Cardiac muscle cell (in vitro differentiated cells and primary cell): ENCODE data around the gene IHH. TPM values are rescaled to one million over a fixed set of nuclear protein-coding genes. Genes with fewer than 3 reads are reported as not detected.

Experiments
- DNase-seq, 2 donors: peaks; one replicate each; pipeline versions ENCODE4 v3.0.0 to v3.0.0-alpha.2; 2010 to 2017; ENCODE audit warnings: low read depth in 1 of 2, low spot score in 1 of 2
- H3K27ac ChIP-seq: fragments of 200-600 bp; sonication (generic); 2 replicates; pipeline ENCODE4 v1.5.1; 2016
- H3K27me3 ChIP-seq: fragments of 200-600 bp; sonication (generic); 2 replicates; pipeline ENCODE4 v1.6.0; 2016; ENCODE audit warnings: control low read depth
- H3K36me3 ChIP-seq: fragments of 200-600 bp; sonication (generic); 2 replicates; pipeline ENCODE4 v1.5.1; 2016; ENCODE audit warnings: control low read depth
- H3K4me1 ChIP-seq: fragments of 200-600 bp; sonication (generic); 2 replicates; pipeline ENCODE4 v1.8.1; 2017; ENCODE audit warnings: low read depth, mild to moderate bottlenecking, mixed run types
- H3K4me3 ChIP-seq: fragments of 200-600 bp; sonication (generic); 2 replicates; pipeline ENCODE4 v1.5.1; 2016; ENCODE audit warnings: mild to moderate bottlenecking
- H3K9me3 ChIP-seq: fragments of 200-600 bp; sonication (generic); 2 replicates; pipeline ENCODE4 v1.5.1; 2017; ENCODE audit warnings: low read depth, mild to moderate bottlenecking, control low read depth
- CTCF ChIP-seq: IDR thresholded peaks from 2 replicates; pipeline ENCODE4 v1.5.1; 2012; ENCODE audit warnings: low read depth, mild to moderate bottlenecking, low read length
- polyA plus RNA-seq: library from polyadenylated mRNA; unstranded; fragments of >200 nt; fragmentation: Nextera tagmentation; extraction: Ambion mirVana; gene quantifications from 2 replicates; pipeline ENCODE4 v1.2.1, GENCODE V29; 2016
- total RNA-seq: library from RNA; depleted of rRNA; stranded (reverse); fragments of >200 nt; gene quantifications from 2 replicates; pipeline ENCODE4 v1.2.3, GENCODE V29; 2016

The IHH gene
- total RNA-seq = not detected in 2 replicates
- not detected in 2 replicates for polyA plus RNA-seq

- peaks cover 100% of the 10 kb centered on the region for H3K27me3 ChIP-seq
- peak within 1 kb of the TSS; percentile 3 for H3K4me3 ChIP-seq
- TF ChIP-seq CTCF = no peak
- peak; percentile 17 to 20 for DNase-seq
- no peaks in the 10 kb centered on the region for H3K9me3 ChIP-seq
- no peak within 1 kb of the TSS for H3K27ac ChIP-seq
- H3K36me3 ChIP-seq = no peaks in the 10 kb centered on the region
- H3K4me1 ChIP-seq = peaks cover 4% of the 10 kb centered on the region
Measured at GRCh38 chr2:219060821-219061791, at the start of gene IHH. Gene IHH (minus strand): TSS chr2:219060921. CDS start chr2:219060467, 454 bp downstream.

GRCh38 chr2:219109471-219109870 is 48.8 kb upstream of the IHH start:
- no peak for TF ChIP-seq CTCF
- DNase-seq = no peak

GRCh38 chr2:219107758-219108157 is 47.0 kb upstream of the IHH start:
- Histone ChIP-seq H3K9me3 (no peaks in the 10 kb centered on the region), H3K4me3 (no peak overlapping the region), H3K4me1 (no peaks in the 10 kb centered on the region), H3K27ac (no peak overlapping the region), H3K27me3 (no peaks in the 10 kb centered on the region), H3K36me3 (no peaks in the 10 kb centered on the region)
- no peak for TF ChIP-seq CTCF
- peak in 1 of 2 donors; percentile 35 for DNase-seq

More at GRCh38 chr2:219109471-219109870, 48.8 kb upstream of the IHH start:
- no peaks in the 10 kb centered on the region for H3K9me3 ChIP-seq
- no peak overlapping the region for H3K4me3 ChIP-seq
- no peaks in the 10 kb centered on the region for H3K27me3 ChIP-seq
- no peaks in the 10 kb centered on the region for H3K4me1 ChIP-seq
- H3K27ac ChIP-seq = no peak overlapping the region
- no peaks in the 10 kb centered on the region for H3K36me3 ChIP-seq

GRCh38 chr2:219106251-219106650 is 45.5 kb upstream of the IHH start:
- no peak overlapping the region for H3K27ac ChIP-seq
- no peaks in the 10 kb centered on the region for H3K4me1 ChIP-seq
- no peaks in the 10 kb centered on the region for H3K9me3 ChIP-seq
- DNase-seq = no peak
- no peak for TF ChIP-seq CTCF
- H3K27me3 ChIP-seq = no peaks in the 10 kb centered on the region
- no peaks in the 10 kb centered on the region for H3K36me3 ChIP-seq
- H3K4me3 ChIP-seq = no peak overlapping the region

- H3K27me3 ChIP-seq = no peaks in the 10 kb centered on the region
- no peaks in the 10 kb centered on the region for H3K4me1 ChIP-seq
- no peaks in the 10 kb centered on the region for H3K9me3 ChIP-seq
- peak; percentile 91 for TF ChIP-seq CTCF
- H3K4me3 ChIP-seq = no peak overlapping the region
- peak; percentile 29 to 55 for DNase-seq
- no peaks in the 10 kb centered on the region for H3K36me3 ChIP-seq
- no peak overlapping the region for H3K27ac ChIP-seq
Measured at GRCh38 chr2:219104107-219105035, 43.6 kb upstream of the IHH start.
